Adrenal gland (tissue), 12 donors: ENCODE measurements around the gene KCNE2. TPM values are rescaled to one million over a fixed set of nuclear protein-coding genes. Genes with fewer than 3 reads are reported as not detected.
A peak's percentile ranks its signal among the peaks of the same experiment; 100 is the strongest.

Experiments
- DNase-seq, 7 donors: peaks; one replicate each; pipeline ENCODE4 v3.0.0-alpha.2; 2019 to 2020
- H3K27ac ChIP-seq, 5 donors: fragments of 200-600 bp; sonication (generic) in 4 of 5; 1 replicate in 3 of 5; 2 replicates in 2 of 5; pipeline versions ENCODE4 v1.5.1 to v1.8.0; 2016 to 2020; ENCODE audit warnings: mild to moderate bottlenecking in 1 of 5
- H3K27me3 ChIP-seq: fragments of 200-600 bp; 2 replicates; pipeline ENCODE4 v1.8.0; 2021
- H3K36me3 ChIP-seq, 2 donors: fragments of 200-600 bp; replicated peaks in 1 of 2; 1 replicate in 1 of 2; 2 replicates in 1 of 2; pipeline versions ENCODE4 v1.5.1 to v1.8.0; 2018 to 2022
- H3K4me1 ChIP-seq, 2 donors: fragments of 200-600 bp; replicated peaks in 1 of 2; 1 replicate in 1 of 2; 2 replicates in 1 of 2; pipeline versions ENCODE4 v1.5.1 to v1.8.0; 2018 to 2021
- H3K4me3 ChIP-seq, 4 donors: fragments of 200-600 bp; sonication (generic) in 3 of 4; one replicate each; pipeline ENCODE4 v1.5.1; 2016 to 2018
- H3K9me3 ChIP-seq, 3 donors: fragments of 200-600 bp; sonication (generic) in 1 of 3; replicated peaks in 1 of 3; 1 replicate in 2 of 3; 2 replicates in 1 of 3; pipeline versions ENCODE4 v1.5.1 to v1.8.0; 2016 to 2021
- CTCF ChIP-seq, 6 experiments: fragments of 450-650 bp in 4 of 6; fragments of 200-600 bp in 2 of 6; sonication (generic) in 1 of 6; IDR thresholded peaks; 1 replicate in 5 of 6; 2 replicates in 1 of 6; pipeline versions ENCODE4 v1.5.1 to v1.8.0; 2016 to 2021; ENCODE audit warnings: antibody characterized with exemption in 6 of 6, mild to moderate bottlenecking in 2 of 6, moderate library complexity in 1 of 6
- POLR2A ChIP-seq, 2 donors: fragments of 450-650 bp; IDR thresholded peaks; one replicate each; pipeline ENCODE4 v1.6.1; 2017; ENCODE audit warnings: antibody characterized with exemption in 2 of 2, mild to moderate bottlenecking in 2 of 2, moderate library complexity in 1 of 2
- WGBS, 4 donors: extraction: QIAGEN DNeasy Blood & Tissue Kit in 2 of 4; methylation state at CpG; one replicate each; pipeline versions ENCODE4 v1.1.5 to v1.1.7; 2013 to 2017; 5-methylcytosine and 5-hydroxymethylcytosine counted together
- intact Hi-C, 2 donors: fragments of 100-400 bp; cut with DNase I; formaldehyde crosslinking; loops; one replicate each; pipeline versions ENCODE4 v1.14.1 to v1.15.0; 2022 to 2023
- polyA plus RNA-seq, 3 donors: library from polyadenylated mRNA; stranded (reverse); fragments of 200-250 nt in 2 of 3; fragments of 350-450 nt in 1 of 3; fragmentation: Illumina TruSeq in 1 of 3; extraction: RNeasy Lipid Tissue Mini Kit (QIAGEN cat#74804) in 1 of 3; gene quantifications; one replicate each; pipeline ENCODE4 v1.2.3, GENCODE V29; 2013 to 2014
- total RNA-seq, 9 donors: library from RNA; depleted of rRNA in 4 of 9; stranded (reverse); fragments of >200 nt in 4 of 9; fragments of 120-200 nt in 1 of 9; fragmentation: NEBNext Ultra II Directional in 1 of 9; extraction: Animal tissue kit (Norgen Biotek cat#: 25700) in 1 of 9; gene quantifications; one replicate each; pipeline versions ENCODE4 v1.1.0 to v1.2.4, GENCODE V29; 2013 to 2023
- donor health status: healthy with polysubstance abuse.
- donor health status: Bipolar disorder and iron deficiency.
- donor health status: DM: yes; HTN: yes; CAD: no.
- donor health status: DM: no; HTN: no; CAD: no.
- donor health status: DM: no; HTN: no; CAD: no.
- donor health status: DM: yes; HTN: yes; CAD: no.

KCNE2 gene
- total and polyA plus RNA-seq, 12 donors, result 0.22 to 0.80 (median 0.39) TPM; not detected in 8

- H3K4me1 ChIP-seq, result no peaks in the 10 kb centered on the region
- H3K27me3 ChIP-seq, result no peaks in the 10 kb centered on the region
- intact Hi-C loops, result no loop called here
- TF ChIP-seq POLR2A (IDR thresholded peaks at IDR 0.05) (no peak), CTCF (IDR thresholded peaks at IDR 0.05) (no peak)
- no peak overlapping the region for H3K27ac ChIP-seq
- no peaks in the 10 kb centered on the region for H3K9me3 ChIP-seq
- H3K4me3 ChIP-seq, result no peak overlapping the region
- no peaks in the 10 kb centered on the region for H3K36me3 ChIP-seq
- DNase-seq, result peak in 1 of 7 donors; percentile 29
- 66 to 100% (median 84%) methylated on average over 4 of the region's 4 CpGs for WGBS, 4 donors
These were observed 11.2 kb upstream of the KCNE2 start for GRCh38 chr21:34352556-34352955.

- no peaks in the 10 kb centered on the region for H3K9me3 ChIP-seq
- no peaks in the 10 kb centered on the region for H3K27me3 ChIP-seq
- intact Hi-C loops, result no loop called here
- no peaks in the 10 kb centered on the region for H3K36me3 ChIP-seq
- no peaks in the 10 kb centered on the region for H3K4me1 ChIP-seq
- H3K27ac ChIP-seq, result no peak overlapping the region
- 81 to 87% (median 84%) methylated on average over 6 of the region's 6 CpGs for WGBS, 4 donors
- peak in 1 of 7 donors; percentile 39 for DNase-seq
- TF ChIP-seq POLR2A (IDR thresholded peaks at IDR 0.05) (no peak), CTCF (IDR thresholded peaks at IDR 0.05) (no peak)
- H3K4me3 ChIP-seq, result no peak overlapping the region
These were observed 10.6 kb upstream of the KCNE2 start for GRCh38 chr21:34353182-34353581.

DNA sequence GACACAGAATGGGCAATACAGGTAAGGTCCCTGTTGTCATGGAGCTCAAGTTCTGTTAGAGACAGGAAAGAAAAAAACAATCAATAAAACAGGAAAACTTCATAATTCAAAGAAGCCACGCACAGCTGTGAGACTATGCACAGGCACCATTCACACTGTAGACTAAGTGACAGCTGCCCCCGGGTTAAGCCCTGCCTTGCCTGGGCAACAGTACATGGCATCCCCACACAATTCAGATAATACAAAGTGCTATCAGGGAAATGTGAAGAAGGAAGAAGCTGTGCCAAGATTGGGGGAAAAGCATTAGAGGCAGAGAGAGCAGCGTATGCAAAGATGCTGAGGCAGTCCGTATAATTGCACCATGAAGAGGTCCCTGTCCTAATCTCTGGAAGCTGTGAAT lies 9.0 kb upstream of the KCNE2 start:
- intact Hi-C loops, result no loop called here
- Histone ChIP-seq H3K4me3 (no peak overlapping the region), H3K27me3 (no peaks in the 10 kb centered on the region), H3K27ac (no peak overlapping the region), H3K9me3 (no peaks in the 10 kb centered on the region), H3K36me3 (no peaks in the 10 kb centered on the region), H3K4me1 (no peaks in the 10 kb centered on the region)
- WGBS, 4 donors, result 74 to 85% (median 80%) methylated on average over 4 of the region's 4 CpGs
- peak in 2 of 7 donors; percentile 2 to 10 for DNase-seq
- no peak for TF ChIP-seq CTCF (IDR thresholded peaks at IDR 0.05)
- no peak for TF ChIP-seq POLR2A (IDR thresholded peaks at IDR 0.05)

DNA sequence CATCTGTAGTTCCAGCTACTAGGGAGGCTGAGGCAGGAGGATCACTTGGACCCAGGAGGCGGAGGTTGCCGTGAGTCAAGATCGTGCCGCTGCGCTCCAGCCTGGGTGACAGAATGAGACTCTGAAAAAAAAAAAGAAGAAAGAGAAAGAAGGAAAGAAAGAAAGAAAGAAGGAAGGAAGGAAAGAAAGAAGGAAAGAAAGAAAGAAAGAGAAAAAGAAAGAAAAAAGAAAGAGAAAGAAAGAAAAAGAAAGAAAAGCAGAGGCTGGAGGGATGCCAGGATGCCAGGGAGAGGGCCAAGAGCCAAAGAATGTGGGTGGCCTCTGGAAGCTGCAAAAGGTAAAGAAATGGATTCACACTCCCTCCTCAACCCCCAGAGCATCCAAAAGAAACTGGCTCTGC lies 8.2 kb upstream of the KCNE2 start:
- H3K4me3 ChIP-seq, result no peak overlapping the region
- H3K27me3 ChIP-seq, result no peaks in the 10 kb centered on the region
- no peaks in the 10 kb centered on the region for H3K36me3 ChIP-seq
- intact Hi-C loops, result no loop called here
- H3K27ac ChIP-seq, result no peak overlapping the region
- H3K9me3 ChIP-seq, result no peaks in the 10 kb centered on the region
- H3K4me1 ChIP-seq, result no peaks in the 10 kb centered on the region
- peak in 2 of 7 donors; percentile 4 to 13 for DNase-seq
- WGBS, 4 donors, result 96 to 99% (median 98%) methylated on average over 5 of the region's 5 CpGs
- TF ChIP-seq CTCF (IDR thresholded peaks at IDR 0.05) (no peak), POLR2A (IDR thresholded peaks at IDR 0.05) (no peak)
